CD4-positive, CD25-positive, alpha-beta regulatory T cell (primary cell): Measurements from ENCODE around the gene BRMS1. TPM values are rescaled to one million over a fixed set of nuclear protein-coding genes. Genes with fewer than 3 reads are reported as not detected.

Experiments
- ATAC-seq, 2 donors: fragments of 150-1000 bp; cut with Tn5 transposase; one replicate each; pipeline ENCODE4 v1.10.0; 2021; ENCODE audit warnings: low read depth in 2 of 2, moderate number of reproducible peaks in 2 of 2, moderate library complexity in 1 of 2
- DNase-seq, 3 donors: peaks; one replicate each; pipeline versions ENCODE4 v3.0.0 to v3.0.0-alpha.2; 2012 to 2022; ENCODE audit warnings: mixed read lengths in 1 of 3
- H3K27ac ChIP-seq: one replicate; pipeline ENCODE4 v1.7.0; 2013; ENCODE audit warnings: mild to moderate bottlenecking, low read length; ENCODE audit not compliant: insufficient read depth, poor library complexity, severe bottlenecking
- H3K27me3 ChIP-seq: one replicate; pipeline ENCODE4 v1.7.0; 2013; ENCODE audit warnings: low read length; ENCODE audit not compliant: control insufficient read depth, insufficient read depth
- H3K36me3 ChIP-seq: one replicate; pipeline ENCODE4 v1.7.0; 2013; ENCODE audit warnings: mild to moderate bottlenecking, low read length, moderate library complexity; ENCODE audit not compliant: control insufficient read depth, insufficient read depth
- H3K4me1 ChIP-seq: 2 replicates; pipeline ENCODE4 v1.7.0; 2013; ENCODE audit warnings: mild to moderate bottlenecking, low read length; ENCODE audit not compliant: insufficient read depth, control insufficient read depth, poor library complexity, severe bottlenecking
- H3K4me3 ChIP-seq: one replicate; pipeline ENCODE4 v1.7.0; 2013; ENCODE audit warnings: low read depth, mild to moderate bottlenecking, low read length, moderate library complexity
- H3K9me3 ChIP-seq, 2 experiments: 1 replicate in 1 of 2; 2 replicates in 1 of 2; pipeline ENCODE4 v1.7.0; 2013; ENCODE audit warnings: low read length in 2 of 2, mild to moderate bottlenecking in 1 of 2, moderate library complexity in 1 of 2; ENCODE audit not compliant: control insufficient read depth in 2 of 2
- H3K27ac Mint-ChIP-seq, 3 donors: one replicate each; pipeline ENCODE4 v1.8.0; 2020 to 2022; ENCODE audit warnings: mild to moderate bottlenecking in 3 of 3, mixed read lengths in 3 of 3, moderate library complexity in 2 of 3
- H3K27me3 Mint-ChIP-seq: one replicate; pipeline ENCODE4 v1.8.0; 2022; ENCODE audit warnings: mild to moderate bottlenecking, mixed read lengths
- H3K36me3 Mint-ChIP-seq: one replicate; pipeline ENCODE4 v1.8.0; 2020; ENCODE audit warnings: mixed read lengths
- H3K4me1 Mint-ChIP-seq, 4 donors: one replicate each; pipeline ENCODE4 v1.8.0; 2020 to 2022; ENCODE audit warnings: mixed read lengths in 4 of 4, mild to moderate bottlenecking in 1 of 4
- H3K4me3 Mint-ChIP-seq, 4 donors: one replicate each; pipeline ENCODE4 v1.8.0; 2020 to 2022; ENCODE audit warnings: mild to moderate bottlenecking in 4 of 4, mixed read lengths in 4 of 4, moderate library complexity in 3 of 4
- H3K9me3 Mint-ChIP-seq, 7 donors: one replicate each; pipeline ENCODE4 v1.8.0; 2020 to 2022; ENCODE audit warnings: mixed read lengths in 7 of 7, mild to moderate bottlenecking in 3 of 7, moderate library complexity in 2 of 7
- polyA plus RNA-seq, 4 donors: library from polyadenylated mRNA; unstranded; fragments of 300-500 nt; fragmentation: Illumina TruSeq; gene quantifications; one replicate each; pipeline ENCODE4 v1.2.3, GENCODE V29; 2021
- total RNA-seq: library from RNA; stranded (reverse); gene quantifications from one replicate; pipeline ENCODE4 v1.2.3, GENCODE V29; 2022

The BRMS1 gene
- total and polyA plus RNA-seq, 5 donors from 2014 or later = 53.4 to 90.4 (median 76.1) TPM

GRCh38 chr11:66315498-66315885 is 29.4 kb downstream of the BRMS1 start:
- Mint-ChIP-seq H3K27me3 (peaks cover 6% of the 10 kb centered on the region), H3K27ac (peak overlapping the region; percentile 77 to 98 (median 85)), H3K4me1 (peaks cover 0 to 63% (median 18%) of the 10 kb centered on the region in 4 donors), H3K4me3 (peak overlapping the region in 3 of 4 donors; percentile 49 to 63 (median 51)), H3K9me3 (peaks cover 0 to 7% (median 0%) of the 10 kb centered on the region in 7 donors), H3K36me3 (no peaks in the 10 kb centered on the region)
- no peaks in the 10 kb centered on the region for H3K36me3 ChIP-seq
- ATAC-seq = no peak
- no peaks in the 10 kb centered on the region for H3K27me3 ChIP-seq
- H3K4me3 ChIP-seq = no peak overlapping the region
- no peak overlapping the region for H3K27ac ChIP-seq
- H3K4me1 ChIP-seq = peaks cover 54% of the 10 kb centered on the region
- no peaks in the 10 kb centered on the region for H3K9me3 ChIP-seq
- DNase-seq = no peak

GRCh38 chr11:66314561-66315497 is 30.1 kb downstream of the BRMS1 start:
- Mint-ChIP-seq H3K4me3 (peak overlapping the region in 3 of 4 donors; percentile 51 to 82 (median 69)), H3K4me1 (peaks cover 0 to 57% (median 16%) of the 10 kb centered on the region in 4 donors), H3K36me3 (no peaks in the 10 kb centered on the region), H3K9me3 (peaks cover 0 to 4% (median 0%) of the 10 kb centered on the region in 7 donors), H3K27ac (peak overlapping the region; percentile 85 to 98 (median 88)), H3K27me3 (peaks cover 6% of the 10 kb centered on the region)
- H3K27me3 ChIP-seq = no peaks in the 10 kb centered on the region
- H3K4me1 ChIP-seq = peaks cover 54% of the 10 kb centered on the region
- no peaks in the 10 kb centered on the region for H3K9me3 ChIP-seq
- H3K27ac ChIP-seq = peak overlapping the region; percentile 5
- DNase-seq (no peak), ATAC-seq (no peak)
- no peaks in the 10 kb centered on the region for H3K36me3 ChIP-seq
- H3K4me3 ChIP-seq = no peak overlapping the region

GRCh38 chr11:66314186-66314501 is 30.8 kb downstream of the BRMS1 start:
- Mint-ChIP-seq H3K9me3 (peaks cover 0 to 4% (median 0%) of the 10 kb centered on the region in 7 donors), H3K4me3 (peak overlapping the region in 3 of 4 donors; percentile 64 to 82 (median 69)), H3K27me3 (peaks cover 6% of the 10 kb centered on the region), H3K36me3 (no peaks in the 10 kb centered on the region), H3K27ac (peak overlapping the region; percentile 67 to 88 (median 74)), H3K4me1 (peaks cover 0 to 50% (median 15%) of the 10 kb centered on the region in 4 donors)
- Histone ChIP-seq H3K4me1 (peaks cover 49% of the 10 kb centered on the region), H3K36me3 (no peaks in the 10 kb centered on the region), H3K9me3 (no peaks in the 10 kb centered on the region), H3K27ac (peak overlapping the region; percentile 41), H3K4me3 (no peak overlapping the region), H3K27me3 (no peaks in the 10 kb centered on the region)
- ATAC-seq = no peak
- DNase-seq = no peak

- no peaks in the 10 kb centered on the region for H3K27me3 ChIP-seq
- H3K27me3 Mint-ChIP-seq = peaks cover 6% of the 10 kb centered on the region
- H3K4me3 Mint-ChIP-seq = peak overlapping the region; percentile 88 to 99 (median 96)
- peak overlapping the region; percentile 74 to 99 (median 98) for H3K27ac Mint-ChIP-seq
- no peaks in the 10 kb centered on the region for H3K36me3 Mint-ChIP-seq
- H3K36me3 ChIP-seq = no peaks in the 10 kb centered on the region
- H3K9me3 ChIP-seq = no peaks in the 10 kb centered on the region
- H3K4me1 Mint-ChIP-seq = peaks cover 0 to 44% (median 12%) of the 10 kb centered on the region in 4 donors
- H3K9me3 Mint-ChIP-seq = peaks cover 0 to under 1% (median 0%) of the 10 kb centered on the region in 7 donors
- peaks cover 44% of the 10 kb centered on the region for H3K4me1 ChIP-seq
- DNase-seq = no peak
- no peak for ATAC-seq
- peak overlapping the region; percentile 88 for H3K27ac ChIP-seq
- H3K4me3 ChIP-seq = no peak overlapping the region
Measured at GRCh38 chr11:66313321-66314185, 31.4 kb downstream of the BRMS1 start.

- DNase-seq (peak; percentile 96 to 98 (median 98)), ATAC-seq (peak; percentile 66 to 70)
- Histone ChIP-seq H3K4me3 (peak overlapping the region; percentile 70), H3K36me3 (no peaks in the 10 kb centered on the region), H3K27ac (peak overlapping the region; percentile 88), H3K27me3 (no peaks in the 10 kb centered on the region), H3K9me3 (no peaks in the 10 kb centered on the region), H3K4me1 (peaks cover 35% of the 10 kb centered on the region)
- Mint-ChIP-seq H3K4me3 (peak overlapping the region; percentile 88 to 99 (median 96)), H3K27ac (peak overlapping the region; percentile 95 to 99 (median 98)), H3K9me3 (no peaks in the 10 kb centered on the region), H3K36me3 (no peaks in the 10 kb centered on the region), H3K27me3 (peaks cover 6% of the 10 kb centered on the region), H3K4me1 (peaks cover 0 to 36% (median 8%) of the 10 kb centered on the region in 4 donors)
Measured at GRCh38 chr11:66312549-66313320, 32.2 kb downstream of the BRMS1 start.

DNA sequence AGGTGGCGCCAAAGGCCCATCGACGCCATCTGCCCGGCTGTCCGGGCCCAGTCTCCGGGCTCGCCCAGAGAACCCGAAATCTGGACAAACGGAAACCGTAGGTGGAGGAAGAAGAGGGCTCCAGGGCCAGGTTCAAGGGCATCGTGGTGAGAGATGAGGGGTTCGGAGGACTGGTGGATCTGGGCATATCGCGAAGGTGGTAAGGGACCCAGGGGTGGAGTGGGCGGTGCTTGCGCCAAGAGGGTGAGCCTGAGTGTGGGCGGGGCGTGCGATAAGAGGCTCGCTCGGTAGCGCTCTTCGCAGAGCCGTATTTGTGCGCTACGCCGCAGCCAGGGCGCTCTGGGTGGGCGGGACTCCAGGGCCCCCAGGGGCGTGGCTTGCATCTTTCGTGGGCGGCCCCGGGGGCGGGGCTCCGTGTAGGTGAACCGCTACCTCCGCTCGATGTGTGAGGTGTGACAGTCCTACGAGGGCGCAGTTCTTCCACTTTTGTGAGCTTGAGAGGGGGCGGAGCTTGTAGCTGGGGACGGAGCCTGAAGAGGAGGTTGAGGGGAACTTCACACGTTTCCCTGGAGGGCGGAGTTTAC is 32.8 kb downstream of the BRMS1 start:
- peak; percentile 96 to 98 (median 98) for DNase-seq
- peak; percentile 72 to 81 for ATAC-seq
- Histone ChIP-seq H3K36me3 (no peaks in the 10 kb centered on the region), H3K4me3 (peak overlapping the region; percentile 70), H3K9me3 (no peaks in the 10 kb centered on the region), H3K27ac (peak overlapping the region; percentile 88), H3K4me1 (peaks cover 29% of the 10 kb centered on the region), H3K27me3 (no peaks in the 10 kb centered on the region)
- Mint-ChIP-seq H3K27me3 (peaks cover 6% of the 10 kb centered on the region), H3K9me3 (no peaks in the 10 kb centered on the region), H3K4me1 (peaks cover 0 to 29% (median 5%) of the 10 kb centered on the region in 4 donors), H3K4me3 (peak overlapping the region; percentile 88 to 99 (median 96)), H3K36me3 (no peaks in the 10 kb centered on the region), H3K27ac (peak overlapping the region; percentile 95 to 99 (median 98))
